ENCODE data around the gene MEAF6. TPM values are rescaled to one million over a fixed set of nuclear protein-coding genes. Genes with fewer than 3 reads are reported as not detected.

The MEAF6 gene
- total RNA-seq, 2 donors from 2014 or later: 53.1 to 56.8 TPM

- no peak for ATAC-seq (replicated peaks)
- Mint-ChIP-seq H3K4me3 (no peak overlapping the region), H3K27me3 (no peaks in the 10 kb centered on the region), H3K36me3 (ENCODE audit: low read depth) (no peaks in the 10 kb centered on the region), H3K9me3 (no peaks in the 10 kb centered on the region), H3K4me1 (no peaks in the 10 kb centered on the region), H3K27ac (no peak overlapping the region)
Measured at GRCh38 chr1:37461698-37462436, 52.7 kb downstream of the MEAF6 start.

- H3K4me1 Mint-ChIP-seq: peaks cover 6% of the 10 kb centered on the region
Measured at GRCh38 chr1:37458551-37458950, 56.0 kb downstream of the MEAF6 start.

GRCh38 chr1:37456614-37457013 lies 58.0 kb downstream of the MEAF6 start:
- Mint-ChIP-seq H3K4me1 (peaks cover 6% of the 10 kb centered on the region), H3K4me3 (no peak overlapping the region)

More at GRCh38 chr1:37458551-37458950, 56.0 kb downstream of the MEAF6 start:
- no peaks in the 10 kb centered on the region for H3K9me3 Mint-ChIP-seq
- no peaks in the 10 kb centered on the region for H3K36me3 Mint-ChIP-seq (ENCODE audit: low read depth)
- H3K27ac Mint-ChIP-seq: no peak overlapping the region
- no peak for ATAC-seq (replicated peaks)
- H3K27me3 Mint-ChIP-seq: no peaks in the 10 kb centered on the region
- H3K4me3 Mint-ChIP-seq: no peak overlapping the region

GRCh38 chr1:37455516-37455915 lies 59.0 kb downstream of the MEAF6 start:
- H3K36me3 Mint-ChIP-seq (ENCODE audit: low read depth): no peaks in the 10 kb centered on the region
- no peaks in the 10 kb centered on the region for H3K9me3 Mint-ChIP-seq
- H3K27me3 Mint-ChIP-seq: no peaks in the 10 kb centered on the region
- no peak for ATAC-seq (replicated peaks)
- no peak overlapping the region for H3K4me3 Mint-ChIP-seq
- no peak overlapping the region for H3K27ac Mint-ChIP-seq
- H3K4me1 Mint-ChIP-seq: peaks cover 6% of the 10 kb centered on the region

More at GRCh38 chr1:37456614-37457013, 58.0 kb downstream of the MEAF6 start:
- no peaks in the 10 kb centered on the region for H3K27me3 Mint-ChIP-seq
- H3K9me3 Mint-ChIP-seq: no peaks in the 10 kb centered on the region
- no peaks in the 10 kb centered on the region for H3K36me3 Mint-ChIP-seq (ENCODE audit: low read depth)
- H3K27ac Mint-ChIP-seq: no peak overlapping the region
- ATAC-seq (replicated peaks): no peak

- ATAC-seq (replicated peaks): no peak
- Mint-ChIP-seq H3K27ac (no peak overlapping the region), H3K36me3 (ENCODE audit: low read depth) (no peaks in the 10 kb centered on the region), H3K27me3 (no peaks in the 10 kb centered on the region), H3K4me1 (peaks cover 11% of the 10 kb centered on the region), H3K4me3 (no peak overlapping the region), H3K9me3 (no peaks in the 10 kb centered on the region)
Measured at GRCh38 chr1:37453647-37454046, 60.9 kb downstream of the MEAF6 start.

- no peak overlapping the region for H3K4me3 Mint-ChIP-seq
- no peak for ATAC-seq (replicated peaks)
- no peaks in the 10 kb centered on the region for H3K27me3 Mint-ChIP-seq
- H3K4me1 Mint-ChIP-seq: peaks cover 11% of the 10 kb centered on the region
- H3K27ac Mint-ChIP-seq: no peak overlapping the region
- no peaks in the 10 kb centered on the region for H3K9me3 Mint-ChIP-seq
- H3K36me3 Mint-ChIP-seq (ENCODE audit: low read depth): no peaks in the 10 kb centered on the region
Measured at GRCh38 chr1:37452416-37452815, 62.1 kb downstream of the MEAF6 start.

- Mint-ChIP-seq H3K36me3 (ENCODE audit: low read depth) (no peaks in the 10 kb centered on the region), H3K4me1 (peaks cover 9% of the 10 kb centered on the region), H3K27ac (peak overlapping the region; percentile 30), H3K9me3 (no peaks in the 10 kb centered on the region), H3K27me3 (peaks cover 8% of the 10 kb centered on the region), H3K4me3 (no peak overlapping the region)
- peak; percentile 8 for ATAC-seq (replicated peaks)
Measured at GRCh38 chr1:37449936-37450335, 64.6 kb downstream of the MEAF6 start.

GRCh38 chr1:37448691-37449417 lies 65.7 kb downstream of the MEAF6 start:
- Mint-ChIP-seq H3K27ac (no peak overlapping the region), H3K27me3 (peaks cover 8% of the 10 kb centered on the region), H3K36me3 (ENCODE audit: low read depth) (no peaks in the 10 kb centered on the region), H3K4me3 (no peak overlapping the region), H3K4me1 (peaks cover 5% of the 10 kb centered on the region), H3K9me3 (no peaks in the 10 kb centered on the region)
- ATAC-seq (replicated peaks): no peak

- peaks cover 9% of the 10 kb centered on the region for H3K27me3 Mint-ChIP-seq
- no peaks in the 10 kb centered on the region for H3K9me3 Mint-ChIP-seq
- no peak overlapping the region for H3K4me3 Mint-ChIP-seq
- no peaks in the 10 kb centered on the region for H3K36me3 Mint-ChIP-seq (ENCODE audit: low read depth)
- no peak overlapping the region for H3K27ac Mint-ChIP-seq
- ATAC-seq (replicated peaks): no peak
- H3K4me1 Mint-ChIP-seq: peaks cover 5% of the 10 kb centered on the region
Measured at GRCh38 chr1:37448185-37448584, 66.4 kb downstream of the MEAF6 start.

GRCh38 chr1:37446874-37447273 lies 67.7 kb downstream of the MEAF6 start:
- Mint-ChIP-seq H3K9me3 (no peaks in the 10 kb centered on the region), H3K27ac (peak overlapping the region; percentile 51), H3K4me3 (no peak overlapping the region), H3K36me3 (ENCODE audit: low read depth) (no peaks in the 10 kb centered on the region), H3K27me3 (peaks cover 19% of the 10 kb centered on the region), H3K4me1 (peaks cover 5% of the 10 kb centered on the region)
- no peak for ATAC-seq (replicated peaks)

GRCh38 chr1:37442644-37443043 lies 71.9 kb downstream of the MEAF6 start:
- no peaks in the 10 kb centered on the region for H3K4me1 Mint-ChIP-seq

More at GRCh38 chr1:37442644-37443043, 71.9 kb downstream of the MEAF6 start:
- Mint-ChIP-seq H3K4me3 (no peak overlapping the region), H3K27me3 (peaks cover 31% of the 10 kb centered on the region), H3K9me3 (no peaks in the 10 kb centered on the region), H3K36me3 (ENCODE audit: low read depth) (no peaks in the 10 kb centered on the region), H3K27ac (peak overlapping the region; percentile 1)
- no peak for ATAC-seq (replicated peaks)

Other genes with a start within 250 kb of the MEAF6 start
- gene ZC3H12A, start 40.2 kb downstream of the MEAF6 start, total RNA-seq: 10 to 100 TPM; 40.1 to 73.3 TPM
- 10 to 100 TPM; 26.3 to 31.9 TPM for gene SNIP1, start 39.5 kb upstream of the MEAF6 start, total RNA-seq
- gene DNALI1, start 42.2 kb upstream of the MEAF6 start, total RNA-seq: under 1 TPM in 1 of 2 donors, not detected in 1; 0.37 TPM
- gene GNL2, start 81.2 kb upstream of the MEAF6 start, total RNA-seq: 10 to 100 TPM; 48.8 to 76.6 TPM
- not detected for gene RSPO1, start 120.1 kb upstream of the MEAF6 start, total RNA-seq
- gene CDCA8, start 177.8 kb upstream of the MEAF6 start, total RNA-seq: 10 to 100 TPM; 51.2 to 67.5 TPM